ENCODE results near the gene MT1M. TPM values are rescaled to one million over a fixed set of nuclear protein-coding genes. Genes with fewer than 3 reads are reported as not detected.

Gene MT1M
- total RNA-seq, 2 experiments from 2014 or later, result not detected

- Histone ChIP-seq H2AFZ (ENCODE audit: low read length) (no peak within 1 kb of the TSS), H3K4me2 (ENCODE audit: low read length) (no peak within 1 kb of the TSS), H3K9me2 (ENCODE audit: insufficient read depth, low read length) (no peaks in the 10 kb centered on the region), H4K20me1 (ENCODE audit: insufficient read depth, low read length) (no peaks in the 10 kb centered on the region), H3K36me3 (ENCODE audit: insufficient read depth, low read length) (no peaks in the 10 kb centered on the region), H3K4me1 (ENCODE audit: insufficient read depth, low read length, poor library complexity, severe bottlenecking) (no peaks in the 10 kb centered on the region), H3K9me3 (ENCODE audit: low read length) (no peaks in the 10 kb centered on the region), H3K4me3 (ENCODE audit: low read depth, low read length, poor library complexity, severe bottlenecking) (no peak within 1 kb of the TSS), H3K27ac (ENCODE audit: low read depth, low read length, poor library complexity, severe bottlenecking) (no peak within 1 kb of the TSS), H3K79me2 (ENCODE audit: insufficient read depth, low read depth, low read length) (no peaks in the 10 kb centered on the region)
- POLR2A ChIA-PET, result no interaction called here
- CTCF ChIA-PET (ENCODE audit: unreplicated experiment), result no interaction called here
- no peak for DNase-seq (ENCODE audit: low spot score)
- TF ChIP-seq CTCF (conservative IDR thresholded peaks at IDR 0.05; ENCODE audit: low read length) (no peak), EZH2phosphoT487 (IDR thresholded peaks at IDR 0.05; ENCODE audit: borderline replicate concordance, low read depth, low read length) (no peak)
- intact Hi-C loops (cut with micrococcal nuclease; ENCODE audit: unreplicated experiment), result no loop called here
- no TSS peak for BruUV-seq (replicated peaks)
Measured at GRCh38 chr16:56667581-56668571, 35.4 kb downstream of the MT1M start, which contains the start of gene MT1G. TSS of gene MT1G (minus strand) at chr16:56668065. CDS start at chr16:56667993, 72 bp downstream.

GRCh38 chr16:56669005-56669839 is 36.8 kb downstream of the MT1M start, which contains the start of gene MT1H:
TSS of gene MT1H (plus strand) at chr16:56669814. CDS start at chr16:56669885, 71 bp downstream.
- H3K4me1 ChIP-seq (ENCODE audit: insufficient read depth, low read length, poor library complexity, severe bottlenecking), result no peaks in the 10 kb centered on the region
- no TSS peak for BruUV-seq (replicated peaks)
- intact Hi-C loops (cut with micrococcal nuclease; ENCODE audit: unreplicated experiment), result no loop called here
- POLR2A ChIA-PET, result no interaction called here
- H3K4me3 ChIP-seq (ENCODE audit: low read depth, low read length, poor library complexity, severe bottlenecking), result no peak within 1 kb of the TSS
- H3K27ac ChIP-seq (ENCODE audit: low read depth, low read length, poor library complexity, severe bottlenecking), result no peak within 1 kb of the TSS
- no peaks in the 10 kb centered on the region for H3K36me3 ChIP-seq (ENCODE audit: insufficient read depth, low read length)
- no peaks in the 10 kb centered on the region for H3K9me2 ChIP-seq (ENCODE audit: insufficient read depth, low read length)
- H4K20me1 ChIP-seq (ENCODE audit: insufficient read depth, low read length), result no peaks in the 10 kb centered on the region
- CTCF ChIA-PET (ENCODE audit: unreplicated experiment), result no interaction called here
- no peaks in the 10 kb centered on the region for H3K79me2 ChIP-seq (ENCODE audit: insufficient read depth, low read depth, low read length)
- H3K4me2 ChIP-seq (ENCODE audit: low read length), result no peak within 1 kb of the TSS
- TF ChIP-seq EZH2phosphoT487 (IDR thresholded peaks at IDR 0.05; ENCODE audit: borderline replicate concordance, low read depth, low read length), result no peak
- no peak for TF ChIP-seq CTCF (conservative IDR thresholded peaks at IDR 0.05; ENCODE audit: low read length)
- DNase-seq (ENCODE audit: low spot score), result no peak
- H2AFZ ChIP-seq (ENCODE audit: low read length), result no peak within 1 kb of the TSS
- H3K9me3 ChIP-seq (ENCODE audit: low read length), result no peaks in the 10 kb centered on the region

All from OCI-LY7 (cell line).